NCI-H2107 treated with DMSO at 0.1 percent for 48 hours (cell line): ENCODE data around the gene VEPH1.

Source experiments
- DNase-seq: peaks from one replicate; lab custom pipeline; 2025; ENCODE audit not compliant: unreplicated experiment; lab: John Stamatoyannopoulos, UW

The VEPH1 gene

GRCh38 chr3:157502916-157503595 lies at the start of gene VEPH1:
TSS of gene VEPH1 (minus strand) at chr3:157503416. CDS start at chr3:157495349, 8,067 bp downstream.
- no peak for DNase-seq

GRCh38 chr3:157551961-157552360 lies 48.7 kb upstream of the VEPH1 start:
- no peak for DNase-seq

DNA sequence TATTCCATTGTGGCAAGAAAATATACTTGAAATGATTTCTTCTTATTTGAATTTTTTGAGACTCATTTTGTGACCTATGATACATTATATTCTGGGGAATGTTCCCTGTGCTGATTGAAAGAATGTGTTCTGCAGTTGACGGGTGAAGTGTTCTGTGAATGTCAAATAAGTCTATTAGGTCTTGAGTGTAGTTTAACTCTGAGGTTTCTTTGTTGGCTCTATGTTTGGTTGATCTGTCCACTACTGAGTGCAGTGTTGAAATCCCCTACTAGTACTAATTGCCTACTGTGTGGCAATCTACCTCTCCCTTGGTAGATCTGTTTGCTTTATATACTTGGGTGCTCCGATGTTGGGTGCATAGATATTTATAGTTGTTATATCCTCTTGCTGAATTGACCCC lies 46.3 kb upstream of the VEPH1 start:
- DNase-seq: no peak

DNA sequence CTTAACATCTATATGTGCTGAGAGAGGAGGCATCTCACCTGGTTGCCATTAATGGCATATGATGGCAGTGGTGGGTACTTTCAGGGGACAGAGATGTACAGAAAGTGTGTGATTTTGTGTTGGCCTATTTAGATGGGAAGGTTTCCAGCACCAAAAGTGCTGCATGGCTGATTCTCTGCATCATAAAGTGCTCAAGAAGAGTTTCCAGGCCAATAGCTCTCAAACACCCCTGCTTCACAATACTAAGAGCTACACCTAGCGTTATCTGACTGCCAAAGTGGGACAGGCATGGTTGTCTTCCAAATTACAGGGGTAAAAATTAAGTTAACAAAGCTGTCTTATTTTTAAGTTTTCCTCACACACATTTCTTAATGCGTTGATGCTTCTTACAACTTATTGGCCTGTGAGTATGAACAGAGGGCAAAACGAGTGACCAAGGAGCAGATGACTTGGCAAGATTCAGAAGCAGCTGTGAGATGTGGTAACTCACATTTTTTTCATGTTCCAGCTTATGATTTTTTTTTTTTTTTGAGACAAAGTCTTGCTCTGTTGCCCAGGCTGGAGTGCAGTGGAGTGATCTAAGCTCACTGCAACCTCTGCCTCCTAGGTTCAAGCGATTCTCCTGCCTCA lies 41.4 kb upstream of the VEPH1 start:
- DNase-seq: no peak

DNA sequence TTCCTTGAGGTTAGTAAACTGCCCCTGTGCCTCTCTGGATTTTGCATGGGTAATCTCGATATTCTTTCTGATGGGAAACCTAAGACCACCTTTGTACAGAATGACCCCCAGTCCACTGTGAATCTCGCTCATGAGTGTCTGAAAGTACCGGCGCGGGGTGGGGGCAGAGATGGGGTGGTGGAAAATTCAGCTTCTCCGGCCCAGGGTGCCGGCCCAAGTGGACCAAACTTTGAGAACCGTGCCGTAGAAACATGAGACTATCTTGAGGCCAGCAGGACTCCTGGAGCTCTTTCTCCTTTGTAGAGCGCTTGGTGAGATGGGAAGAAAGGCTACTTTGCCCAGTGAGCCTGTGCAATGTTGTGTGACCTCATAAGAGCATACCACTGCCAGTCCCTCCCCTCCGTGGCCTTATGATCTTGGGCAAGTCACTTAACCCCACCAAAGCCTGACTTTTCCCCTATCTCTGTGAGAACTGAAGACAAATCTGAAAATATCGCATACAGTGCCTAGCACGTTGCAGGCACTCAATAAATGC lies 40.4 kb upstream of the VEPH1 start:
- no peak for DNase-seq

DNA sequence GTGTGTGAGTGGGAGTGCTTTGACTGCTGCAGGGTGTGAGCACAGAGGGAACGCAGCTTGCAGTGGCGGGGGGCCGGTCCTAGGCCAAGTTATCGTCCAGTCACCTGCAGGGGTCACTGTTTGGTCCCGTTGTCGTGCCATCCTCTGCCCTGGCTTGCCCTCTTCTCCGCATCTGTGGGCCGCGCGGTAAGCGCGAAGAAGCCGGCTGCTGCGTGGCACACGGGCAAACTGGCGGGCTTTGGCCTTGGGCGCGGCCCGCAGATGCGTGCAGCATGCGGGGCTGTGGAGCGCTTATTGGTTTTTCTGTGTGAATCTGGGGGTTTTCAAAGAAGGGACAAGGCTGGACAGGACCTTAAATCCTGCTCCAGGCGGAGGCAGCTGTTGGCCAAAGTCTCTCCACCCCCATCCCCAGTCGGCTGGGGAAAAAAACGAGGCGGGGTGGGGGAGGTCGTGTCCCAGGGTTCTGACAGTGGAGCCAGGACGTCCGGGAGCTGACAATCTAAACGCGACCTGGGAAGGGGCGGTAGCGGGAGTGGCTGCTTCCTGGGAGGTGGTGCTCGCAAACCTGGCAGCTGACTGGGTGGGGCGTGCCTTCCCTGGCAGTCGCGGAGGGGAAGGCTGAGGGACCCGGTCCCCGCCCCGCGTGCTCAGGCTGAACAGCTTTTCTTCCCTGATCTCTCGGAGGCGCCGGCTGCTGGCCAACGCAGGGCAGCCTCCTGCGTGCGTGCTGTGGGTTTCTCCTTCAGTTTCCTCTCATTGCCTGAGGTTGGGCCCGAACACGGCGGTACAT lies 39.7 kb upstream of the VEPH1 start:
- DNase-seq: no peak

DNA sequence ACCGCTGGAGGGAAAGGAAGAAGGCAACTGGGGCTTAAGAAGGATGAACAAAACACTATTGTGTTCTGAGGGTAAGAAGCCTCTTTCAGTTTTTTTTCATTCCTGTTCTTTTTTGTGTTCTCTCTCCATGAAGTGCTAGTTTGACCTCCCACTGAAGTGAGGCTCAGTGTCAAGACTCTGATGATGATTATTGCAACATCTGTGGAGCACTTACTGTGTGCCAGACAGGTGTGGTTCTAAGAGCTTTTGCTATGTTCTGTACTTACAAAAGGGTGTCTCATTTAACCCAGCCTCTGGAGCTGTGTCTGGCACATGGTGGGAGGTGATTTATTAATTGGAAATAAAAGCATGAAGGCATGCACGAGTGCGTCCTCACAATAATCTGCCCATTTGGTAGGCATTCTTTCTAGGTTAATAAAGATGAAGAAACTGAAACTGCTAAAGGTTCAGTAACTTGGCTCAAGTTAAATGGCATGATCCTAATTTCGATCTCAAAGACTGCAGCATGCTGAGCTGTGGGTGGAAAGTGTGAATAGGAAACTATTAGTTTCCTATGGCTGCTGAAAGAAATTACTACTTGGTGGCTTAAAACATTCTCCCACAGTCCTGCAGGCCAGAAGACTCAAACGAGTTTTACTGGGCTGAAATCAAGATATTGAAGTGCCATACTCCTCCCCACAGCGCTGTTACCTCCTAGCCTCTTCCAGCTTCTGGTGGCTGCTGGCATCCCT lies 38.5 kb upstream of the VEPH1 start:
- no peak for DNase-seq

GRCh38 chr3:157540656-157541055 lies 37.4 kb upstream of the VEPH1 start:
- DNase-seq: no peak

GRCh38 chr3:157535667-157536066 lies 32.5 kb upstream of the VEPH1 start:
- no peak for DNase-seq

DNA sequence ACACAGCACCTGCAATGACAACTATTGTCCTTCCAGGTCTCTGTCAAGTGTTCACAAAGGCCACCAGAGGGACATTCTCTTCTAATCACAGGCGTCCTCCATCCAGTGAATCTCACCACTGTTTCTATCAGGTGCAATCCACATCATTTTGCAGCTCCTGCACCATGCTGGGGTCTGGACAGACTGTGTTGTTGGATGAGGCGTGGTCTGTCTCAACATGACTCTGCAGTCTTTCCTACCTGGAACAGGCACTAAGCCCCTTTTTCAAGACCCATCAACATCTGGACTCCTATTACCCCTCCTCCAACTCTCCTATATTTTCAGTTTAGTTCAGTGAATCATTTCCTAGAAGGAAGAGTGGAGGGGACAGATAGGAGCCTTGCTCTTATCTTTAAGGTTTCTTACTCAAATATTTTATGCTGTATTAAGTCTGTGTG lies 31.5 kb upstream of the VEPH1 start:
- no peak for DNase-seq

DNA sequence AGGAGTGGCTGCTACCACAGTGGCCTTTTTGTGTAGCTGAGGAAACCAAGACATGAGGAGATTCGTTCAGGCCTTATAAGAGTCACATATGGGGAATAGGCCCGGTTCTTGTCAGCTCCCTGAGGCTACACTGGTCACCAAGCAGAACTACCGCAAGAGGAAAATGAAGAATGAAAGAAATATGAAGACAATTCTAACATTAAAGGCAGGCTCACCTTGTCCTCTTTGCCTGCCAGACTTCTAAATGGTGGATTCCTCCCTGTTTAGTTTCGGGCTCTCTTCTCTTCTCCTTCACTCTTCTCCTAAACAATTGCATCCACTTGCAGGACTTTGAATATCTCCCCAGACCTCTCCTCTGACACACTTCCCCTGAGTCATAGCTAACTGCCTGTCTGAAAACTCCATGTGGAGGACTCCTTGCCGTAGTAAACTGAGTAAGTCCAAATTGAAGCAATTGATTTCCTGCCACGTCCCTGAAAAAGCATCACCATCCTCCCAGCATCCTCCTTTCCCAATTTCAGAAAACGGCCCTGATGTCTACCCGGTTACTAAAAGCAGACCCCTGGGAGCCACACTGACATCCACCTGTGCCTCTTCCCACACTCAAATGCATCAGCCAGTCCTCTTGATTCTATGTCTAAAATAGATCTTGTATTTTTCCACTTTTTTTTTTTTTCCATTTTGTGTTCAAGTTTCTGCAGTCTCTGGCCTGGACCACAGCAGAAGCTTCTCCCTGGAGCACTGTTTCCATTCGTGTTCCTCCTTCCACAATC lies 30.3 kb upstream of the VEPH1 start:
- no peak for DNase-seq

DNA sequence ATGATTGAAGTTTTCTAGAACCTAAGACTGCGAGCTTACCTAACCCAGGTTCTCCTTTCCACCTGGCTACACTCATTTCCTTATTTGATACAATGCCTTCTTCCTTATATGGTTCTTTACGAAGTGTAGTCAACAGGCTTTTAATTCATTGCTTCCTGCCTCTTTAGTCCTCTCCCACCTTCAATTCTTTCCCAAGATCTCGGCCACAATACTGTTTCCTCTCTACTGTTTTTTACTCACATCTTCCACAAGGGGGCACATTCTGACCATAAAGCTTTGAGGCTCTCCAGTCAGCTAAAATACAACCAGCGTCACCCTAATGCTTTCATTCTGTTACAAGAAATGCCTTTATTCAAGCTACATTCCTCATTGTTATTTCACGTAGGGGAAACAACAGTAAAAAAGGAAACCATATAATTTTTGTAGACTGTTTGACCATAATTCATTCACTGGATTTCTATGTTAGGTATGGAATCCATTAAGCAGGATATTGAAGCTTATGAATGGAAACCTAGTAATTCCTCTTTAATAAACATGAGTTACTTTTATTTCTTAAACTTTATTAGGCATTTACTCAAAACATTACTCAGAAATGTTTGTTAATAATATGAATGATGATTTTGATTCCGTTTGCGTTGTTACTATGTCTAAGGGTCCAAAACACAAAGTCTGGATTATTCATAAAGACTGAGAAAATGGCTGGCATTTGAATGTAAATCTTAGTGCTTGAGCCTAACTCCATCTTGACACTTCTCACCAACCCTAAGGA lies 29.5 kb upstream of the VEPH1 start:
- peak; percentile 75 for DNase-seq

DNA sequence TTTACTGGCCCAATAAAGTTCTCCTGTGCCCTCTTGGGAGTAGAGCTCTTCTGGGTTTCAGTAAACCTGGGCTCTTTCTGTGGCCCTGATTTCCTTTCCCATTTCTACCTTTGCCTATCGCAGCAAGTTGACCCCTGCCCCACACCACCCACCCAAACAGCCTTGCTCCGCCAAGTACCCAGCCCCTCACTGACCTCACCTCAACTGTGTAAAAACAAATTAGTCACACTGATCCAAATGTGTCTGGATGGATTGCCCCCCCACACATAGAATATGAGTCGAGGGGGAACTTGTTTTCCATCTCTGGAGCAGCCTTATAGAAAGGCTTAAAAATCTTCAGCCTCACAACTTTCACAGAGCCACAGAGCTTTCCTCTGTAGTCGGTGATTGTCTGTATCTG lies 28.6 kb upstream of the VEPH1 start:
- no peak for DNase-seq

GRCh38 chr3:157531301-157531660 lies 28.1 kb upstream of the VEPH1 start:
- no peak for DNase-seq

DNA sequence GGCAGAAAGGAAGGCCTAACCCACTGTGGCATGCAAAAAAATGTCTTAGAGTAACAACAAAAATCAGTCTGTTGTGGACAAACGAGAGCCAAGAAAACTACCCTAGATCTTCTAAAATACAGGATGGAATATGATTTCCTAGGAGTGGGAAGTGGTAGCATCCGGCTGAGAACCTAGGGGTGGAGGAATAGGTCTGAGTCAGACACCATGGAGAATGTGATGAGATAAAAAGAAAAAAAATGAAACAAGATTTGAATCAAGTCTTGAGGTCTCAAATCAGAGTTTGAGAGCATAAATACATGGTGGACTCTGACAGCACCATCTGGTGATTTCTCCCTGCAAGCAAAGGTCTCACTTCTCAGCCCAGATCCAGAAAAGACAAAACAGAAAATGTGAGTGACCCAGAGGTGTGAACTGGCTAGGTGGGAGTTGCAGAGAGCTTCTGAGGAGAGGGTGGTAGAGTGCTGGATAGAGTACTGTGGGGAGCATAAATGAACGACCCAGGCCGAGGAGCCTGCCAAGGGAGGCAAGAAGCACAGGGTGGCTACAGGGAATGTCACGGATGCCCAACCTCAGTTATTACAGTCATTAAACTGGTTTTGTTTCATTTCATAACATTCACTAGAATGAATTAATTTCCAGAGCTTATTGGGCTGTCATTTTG lies 27.6 kb upstream of the VEPH1 start:
- DNase-seq: no peak

- no peak for DNase-seq
These were observed 26.5 kb upstream of the VEPH1 start for GRCh38 chr3:157529751-157530150.

- no peak for DNase-seq
These were observed 25.9 kb upstream of the VEPH1 start for GRCh38 chr3:157529085-157529484.

GRCh38 chr3:157527131-157527881 lies 24.1 kb upstream of the VEPH1 start:
- no peak for DNase-seq
